NCI-H2107 (cell line): ENCODE data around the gene NAGPA.

Source experiments
- DNase-seq: peaks from one replicate; lab custom pipeline; 2025; lab: John Stamatoyannopoulos, UW

Gene NAGPA

DNA sequence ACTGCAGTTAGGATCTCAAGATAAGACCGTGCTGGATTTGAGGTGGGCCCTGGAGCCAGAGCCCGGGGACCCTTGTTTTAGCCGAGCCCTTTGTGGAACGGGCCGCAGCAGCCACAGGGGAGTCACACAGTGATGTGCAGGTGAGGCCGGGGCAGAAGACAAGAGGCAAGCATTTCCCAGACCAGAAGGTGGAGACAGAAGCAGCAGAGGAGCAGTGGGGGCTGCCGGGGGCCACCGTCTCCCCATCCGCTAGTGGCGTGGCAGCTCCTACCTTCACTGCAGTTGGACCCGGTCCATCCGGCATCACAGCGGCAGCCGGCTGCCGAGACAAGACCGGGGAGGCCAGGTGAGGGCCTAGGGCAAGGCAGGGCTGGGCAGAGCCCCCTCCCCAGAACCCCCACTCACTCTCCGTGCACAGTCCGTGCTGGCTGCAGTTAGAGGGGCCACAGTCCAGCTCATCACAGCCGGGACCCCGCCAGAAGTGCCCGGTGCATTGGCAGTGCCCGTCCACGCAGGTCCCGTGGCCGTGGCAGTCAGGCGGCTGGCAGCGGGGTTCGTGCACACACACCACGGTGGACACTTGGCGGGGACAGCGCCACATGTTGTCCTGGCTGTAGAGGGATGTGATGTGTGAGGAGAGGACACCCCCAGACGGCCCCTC, 6.0 kb downstream of the NAGPA start:
- no peak for DNase-seq

- no peak for DNase-seq
Measured at GRCh38 chr16:5027086-5027485, 6.6 kb downstream of the NAGPA start.

DNA sequence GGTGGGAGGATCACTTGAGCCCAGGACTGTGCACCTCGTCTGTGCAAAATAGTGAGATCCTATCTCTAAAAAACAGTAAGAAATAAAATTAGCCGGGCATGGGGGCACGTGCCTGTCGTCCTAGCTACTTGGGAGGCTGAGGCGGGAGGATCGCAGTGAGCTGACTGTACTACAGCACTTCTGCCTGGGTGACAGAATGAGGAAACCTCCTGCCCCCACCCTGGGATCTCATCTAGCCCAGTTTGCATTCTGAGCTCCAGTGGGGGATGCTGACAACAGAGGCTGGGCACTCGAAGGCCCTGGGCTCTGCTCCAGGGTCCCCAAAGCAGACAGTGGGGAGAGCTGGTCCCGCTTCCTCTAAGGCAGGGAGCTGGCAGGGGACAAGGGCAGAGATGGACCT, 7.1 kb downstream of the NAGPA start:
- no peak for DNase-seq

DNA sequence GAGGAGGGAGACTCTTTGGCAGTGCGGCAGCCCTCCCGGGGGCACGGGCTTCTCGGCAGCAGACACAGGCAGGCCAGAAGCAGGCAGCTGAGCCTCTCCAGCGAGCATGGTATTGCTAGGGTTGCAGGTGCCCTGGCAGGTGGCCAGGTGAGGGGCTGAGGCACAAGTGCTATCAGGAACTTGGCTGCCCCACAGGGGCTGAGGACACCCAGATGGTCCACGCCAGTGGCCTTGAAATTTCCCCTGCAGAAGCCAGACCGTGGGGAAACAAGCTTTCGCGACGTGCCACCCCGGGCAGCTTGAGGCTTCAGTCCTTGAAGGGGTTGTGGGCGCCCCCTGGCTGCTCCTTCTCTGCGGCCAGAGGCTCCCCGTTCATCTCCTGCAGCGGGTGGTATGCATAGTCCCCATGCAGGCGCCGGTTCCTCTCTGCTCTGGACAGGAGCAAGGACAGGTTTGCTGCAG, 8.5 kb downstream of the NAGPA start:
- DNase-seq: peak; percentile 21

GRCh38 chr16:5024632-5025031, 9.1 kb downstream of the NAGPA start:
- peak; percentile 64 for DNase-seq

GRCh38 chr16:5022521-5022920, 11.2 kb downstream of the NAGPA start:
- DNase-seq: no peak

DNA sequence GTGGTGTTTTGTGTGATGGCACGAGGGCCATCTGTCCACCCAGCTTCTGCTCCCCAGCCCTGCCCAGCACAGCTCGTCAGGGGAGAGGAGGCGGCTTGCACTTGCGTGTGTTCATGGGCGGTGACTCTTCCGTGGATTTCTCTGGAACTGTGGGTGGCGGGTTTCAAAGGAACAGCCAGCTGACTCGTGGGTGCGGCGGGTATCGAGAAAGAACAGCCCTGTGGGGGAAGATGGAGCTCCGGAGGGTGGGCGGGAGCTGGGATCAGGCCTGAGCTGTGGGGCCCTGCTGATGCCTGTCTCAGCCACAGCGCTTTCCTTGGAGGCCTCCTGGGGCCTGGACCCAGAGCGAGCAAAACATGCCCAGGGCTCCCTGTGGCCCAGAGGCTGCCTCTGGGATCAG, 13.2 kb downstream of the NAGPA start:
- DNase-seq: no peak

DNA sequence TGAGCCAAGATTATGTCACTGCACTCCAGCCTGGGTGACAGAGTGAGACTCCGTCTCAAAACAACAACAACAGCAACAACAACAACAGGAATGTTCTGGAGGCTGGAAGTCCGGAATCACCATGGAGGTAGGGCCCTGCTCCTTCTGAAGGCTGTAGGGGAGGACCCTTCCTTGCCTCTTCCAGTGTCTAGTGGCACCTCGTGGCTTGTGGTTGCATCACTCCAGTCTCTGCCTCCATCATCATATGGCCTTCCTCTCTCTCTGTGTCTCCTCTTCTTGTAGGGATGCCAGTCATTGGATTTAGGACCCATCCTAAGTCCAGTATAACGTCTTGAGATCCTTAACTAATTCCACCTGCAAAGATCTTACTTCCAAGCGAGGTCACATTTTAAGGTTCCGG, 14.0 kb downstream of the NAGPA start:
- DNase-seq: no peak

DNA sequence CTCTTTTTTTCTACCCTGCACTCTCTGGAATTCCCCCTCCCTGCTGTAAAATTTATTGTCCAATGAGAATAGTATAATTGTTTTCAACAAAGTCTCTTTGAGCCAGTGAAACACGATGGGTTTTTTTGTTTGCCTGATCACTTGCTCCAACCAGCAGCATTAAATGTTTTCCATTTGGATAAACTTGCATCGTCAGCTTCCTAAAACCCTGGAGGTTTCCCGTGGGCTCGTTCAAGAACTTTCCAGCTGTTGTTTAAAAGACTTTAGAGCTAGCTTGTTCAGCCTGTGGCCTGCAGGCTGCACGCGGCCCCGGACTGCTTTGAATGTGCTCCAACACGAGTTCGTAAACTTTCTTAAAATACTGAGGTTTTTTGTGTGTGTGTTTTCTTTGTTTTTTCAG, 14.9 kb downstream of the NAGPA start:
- no peak for DNase-seq

DNA sequence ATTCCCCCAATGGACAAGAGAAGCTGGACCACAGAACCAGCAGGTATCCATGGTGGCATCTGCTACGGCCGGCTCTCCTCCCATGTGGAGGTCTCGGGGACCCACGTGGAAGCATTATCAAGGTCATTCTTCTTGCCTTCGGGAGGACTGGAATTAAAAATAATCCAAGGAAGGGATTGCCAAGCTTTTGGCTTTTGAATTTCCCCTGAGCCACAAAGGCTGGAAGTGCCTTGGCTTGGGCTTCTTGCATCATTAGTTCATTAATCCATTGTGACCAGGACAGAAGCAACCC, 16.1 kb downstream of the NAGPA start:
- no peak for DNase-seq

- DNase-seq: no peak
Measured at GRCh38 chr16:5016967-5017677, 16.6 kb downstream of the NAGPA start.

DNA sequence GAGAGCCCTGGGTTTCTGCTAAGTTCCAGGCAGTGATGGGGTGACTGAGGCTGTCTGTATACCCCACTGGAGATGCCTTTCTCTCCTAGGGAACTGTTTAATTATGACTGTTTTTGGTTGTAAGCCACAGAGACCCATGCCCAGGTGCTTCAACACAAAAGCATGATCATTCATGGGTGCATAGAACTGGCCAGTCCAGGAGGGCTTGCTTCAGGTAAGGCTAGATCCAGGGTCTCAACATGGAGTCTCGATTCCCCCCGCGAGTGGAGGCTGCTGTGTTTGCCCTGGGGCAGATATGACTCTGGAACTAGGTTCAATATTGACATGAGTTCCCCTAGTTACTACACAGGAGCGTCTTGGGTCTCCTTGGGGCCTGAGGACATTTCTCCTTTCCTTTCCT, 17.8 kb downstream of the NAGPA start:
- DNase-seq: no peak

GRCh38 chr16:5015351-5015750, 18.4 kb downstream of the NAGPA start:
- no peak for DNase-seq

- no peak for DNase-seq
Measured at GRCh38 chr16:5012887-5013286, 20.8 kb downstream of the NAGPA start.

- DNase-seq: no peak
Measured at GRCh38 chr16:5011637-5012036, 22.1 kb downstream of the NAGPA start.

- DNase-seq: no peak
Measured at GRCh38 chr16:5010576-5011329, 23.0 kb downstream of the NAGPA start.

GRCh38 chr16:5008311-5008731, 25.4 kb downstream of the NAGPA start:
- no peak for DNase-seq

- no peak for DNase-seq
Measured at GRCh38 chr16:5007256-5007655, 26.5 kb downstream of the NAGPA start.

GRCh38 chr16:5006348-5007193, 27.2 kb downstream of the NAGPA start:
- no peak for DNase-seq

- DNase-seq: no peak
Measured at GRCh38 chr16:5005916-5006315, 27.8 kb downstream of the NAGPA start.

GRCh38 chr16:5004311-5004710, 29.4 kb downstream of the NAGPA start:
- DNase-seq: no peak

- DNase-seq: no peak
Measured at GRCh38 chr16:5003828-5004227, 29.9 kb downstream of the NAGPA start.
